ENCODE measurements around the gene TREM1.
"Not testable (repeated sequence)": the region's sequence is repeated elsewhere in the genome, so short reads cannot be mapped to it uniquely, and the experiment has no call there.

The TREM1 gene

GRCh38 chr6:41262401-41262800 lies 24.1 kb downstream of the TREM1 start:
- FAIRE-seq (no peak), DNase-seq (ENCODE audit: low spot score) (no peak)

DNA sequence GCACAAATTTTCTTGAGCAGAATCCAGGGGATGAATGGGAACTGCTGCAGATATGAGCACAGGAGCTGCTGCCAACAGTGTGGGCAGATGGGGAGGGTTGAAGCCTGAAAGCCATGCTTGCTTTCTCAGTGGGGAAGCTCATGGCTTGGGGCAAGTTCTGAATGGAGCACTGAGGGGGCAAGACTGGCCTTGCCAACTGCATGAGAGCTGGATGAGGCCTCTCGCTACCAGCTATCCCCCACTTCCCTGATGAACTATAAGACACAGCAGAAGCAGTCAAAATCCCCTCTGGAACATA lies 28.3 kb downstream of the TREM1 start:
- DNase-seq (ENCODE audit: low spot score): no peak
- no peak for FAIRE-seq

DNA sequence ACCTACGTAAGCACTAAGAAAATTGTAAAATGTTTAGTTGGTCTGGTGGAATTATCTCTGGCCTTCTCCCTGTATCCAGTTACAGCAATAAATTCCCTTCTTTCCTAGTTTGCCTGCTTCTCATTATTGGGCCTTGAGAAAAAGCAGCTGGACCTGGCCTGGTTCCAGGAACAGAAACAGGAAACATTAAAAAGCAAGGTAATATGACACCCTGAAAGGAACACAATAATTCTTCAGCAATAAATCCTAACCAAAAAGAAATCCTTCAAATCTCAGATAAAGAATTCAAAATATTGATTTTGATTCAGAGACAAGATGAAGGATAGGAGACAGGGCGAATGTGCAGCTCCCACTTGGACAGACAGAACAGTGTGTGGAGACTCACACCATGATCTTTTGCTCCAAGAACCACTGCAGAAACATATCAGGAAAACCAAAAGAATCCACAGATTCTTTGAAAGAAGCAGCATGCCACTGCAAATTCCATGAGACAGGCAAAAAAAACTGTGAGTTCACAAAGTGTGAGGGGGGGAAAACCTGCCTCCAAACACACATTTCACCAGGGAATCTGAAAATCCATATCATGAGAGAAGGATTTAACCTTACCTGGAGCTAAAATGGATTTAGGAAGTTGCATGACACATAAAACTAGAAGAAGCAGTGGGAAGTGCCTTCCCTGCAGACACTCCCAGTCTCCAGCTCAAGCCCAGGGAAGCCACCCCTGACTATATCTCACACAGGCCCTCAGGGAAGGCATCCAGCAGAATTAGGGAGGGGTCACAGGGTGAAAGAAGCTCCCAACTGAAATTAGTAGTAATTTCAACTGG lies 28.9 kb downstream of the TREM1 start:
- no peak for FAIRE-seq
- peak; percentile 50 for DNase-seq (ENCODE audit: low spot score)

- FAIRE-seq (no peak), DNase-seq (ENCODE audit: low spot score) (no peak)
Measured at GRCh38 chr6:41256383-41256782, 30.1 kb downstream of the TREM1 start.

- DNase-seq (ENCODE audit: low spot score) (no peak), FAIRE-seq (no peak)
Measured at GRCh38 chr6:41255638-41256246, 30.7 kb downstream of the TREM1 start.

GRCh38 chr6:41255110-41255509 lies 31.4 kb downstream of the TREM1 start:
- no peak for FAIRE-seq
- no peak for DNase-seq (ENCODE audit: low spot score)

GRCh38 chr6:41252401-41253169 lies 33.9 kb downstream of the TREM1 start:
- DNase-seq (ENCODE audit: low spot score): no peak
- peak; percentile 59 for FAIRE-seq

GRCh38 chr6:41247882-41248705 lies 38.4 kb downstream of the TREM1 start:
- FAIRE-seq (no peak), DNase-seq (ENCODE audit: low spot score) (no peak)

- FAIRE-seq: no peak
- no peak for DNase-seq (ENCODE audit: low spot score)
Measured at GRCh38 chr6:41247288-41247865, 39.1 kb downstream of the TREM1 start.

DNA sequence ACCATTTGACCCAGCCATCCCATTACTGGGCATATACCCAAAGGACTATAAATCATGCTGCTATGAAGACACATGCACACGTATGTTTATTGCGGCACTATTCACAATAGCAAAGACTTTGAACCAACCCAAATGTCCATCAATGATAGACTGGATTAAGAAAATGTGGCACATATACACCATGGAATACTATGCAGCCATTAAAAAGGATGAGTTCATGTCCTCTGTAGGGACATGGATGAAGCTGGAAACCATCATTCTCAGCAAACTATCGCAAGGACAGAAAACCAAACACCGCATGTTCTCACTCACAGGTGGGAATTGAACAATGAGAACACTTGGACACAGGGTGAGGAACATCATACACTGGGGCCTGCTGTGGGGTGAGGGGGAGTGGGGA lies 40.0 kb downstream of the TREM1 start:
- not testable (repeated sequence) for FAIRE-seq; DNase-seq (ENCODE audit: low spot score)

- DNase-seq (ENCODE audit: low spot score) (no peak), FAIRE-seq (no peak)
Measured at GRCh38 chr6:41239467-41240159, 46.9 kb downstream of the TREM1 start.

- DNase-seq (ENCODE audit: low spot score) (no peak), FAIRE-seq (no peak)
Measured at GRCh38 chr6:41237128-41237527, 49.4 kb downstream of the TREM1 start.

GRCh38 chr6:41236276-41236675 lies 50.2 kb downstream of the TREM1 start:
- no peak for DNase-seq (ENCODE audit: low spot score)
- no peak for FAIRE-seq

- DNase-seq (ENCODE audit: low spot score): no peak
Measured at GRCh38 chr6:41232667-41233066, 53.8 kb downstream of the TREM1 start.

GRCh38 chr6:41231246-41231645 lies 55.2 kb downstream of the TREM1 start:
- FAIRE-seq (no peak), DNase-seq (ENCODE audit: low spot score) (no peak)

More at GRCh38 chr6:41232667-41233066, 53.8 kb downstream of the TREM1 start:
- FAIRE-seq: no peak

- DNase-seq (ENCODE audit: low spot score) (no peak), FAIRE-seq (no peak)
Measured at GRCh38 chr6:41229721-41230120, 56.8 kb downstream of the TREM1 start.

DNA sequence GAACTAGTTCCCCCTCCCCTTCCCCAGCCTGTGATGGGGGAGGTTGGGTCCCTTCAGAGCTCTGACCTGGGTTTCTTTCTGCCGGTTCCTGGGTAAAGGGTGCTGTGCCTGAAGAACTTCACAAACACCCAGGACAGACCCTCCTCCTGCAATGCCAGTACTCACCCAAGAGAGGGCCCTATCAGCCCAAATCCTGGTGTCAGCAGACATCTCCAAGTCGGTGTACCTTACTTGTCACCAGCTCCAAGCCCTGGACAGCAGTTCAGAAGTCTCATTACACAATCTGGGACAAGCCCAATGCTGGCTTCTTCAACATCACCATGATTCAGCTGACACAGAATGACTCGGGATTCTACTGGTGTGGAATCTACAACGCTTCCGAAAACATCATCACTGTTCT lies 57.9 kb downstream of the TREM1 start:
- DNase-seq (ENCODE audit: low spot score) (no peak), FAIRE-seq (no peak)

DNA sequence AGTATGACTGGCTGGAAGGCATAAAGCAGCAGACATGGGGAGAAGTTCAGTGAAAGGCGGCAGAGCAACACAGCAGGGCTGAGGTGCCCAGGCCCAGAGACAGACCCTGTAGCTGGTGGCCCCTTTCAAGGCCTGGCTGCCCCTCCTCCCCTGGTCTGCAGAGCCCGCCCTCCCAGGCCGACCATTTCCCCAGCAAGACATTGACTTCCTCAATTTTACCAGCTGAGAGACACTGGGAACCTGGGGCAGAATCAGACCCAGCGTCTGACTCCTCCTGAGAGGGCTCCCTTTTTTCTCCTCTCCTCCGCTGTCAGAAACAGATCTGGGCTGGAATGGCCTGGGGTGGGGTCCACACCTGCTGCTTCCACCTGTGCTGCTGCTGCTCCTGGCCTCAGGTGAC lies 58.4 kb downstream of the TREM1 start, which contains the start of gene TREML4:
TSS of gene TREML4 (plus strand) at position 254 of the 400 bp plus-strand sequence. CDS start at position 333, 79 bp downstream.
- DNase-seq (ENCODE audit: low spot score): no peak
- FAIRE-seq: no peak

DNA sequence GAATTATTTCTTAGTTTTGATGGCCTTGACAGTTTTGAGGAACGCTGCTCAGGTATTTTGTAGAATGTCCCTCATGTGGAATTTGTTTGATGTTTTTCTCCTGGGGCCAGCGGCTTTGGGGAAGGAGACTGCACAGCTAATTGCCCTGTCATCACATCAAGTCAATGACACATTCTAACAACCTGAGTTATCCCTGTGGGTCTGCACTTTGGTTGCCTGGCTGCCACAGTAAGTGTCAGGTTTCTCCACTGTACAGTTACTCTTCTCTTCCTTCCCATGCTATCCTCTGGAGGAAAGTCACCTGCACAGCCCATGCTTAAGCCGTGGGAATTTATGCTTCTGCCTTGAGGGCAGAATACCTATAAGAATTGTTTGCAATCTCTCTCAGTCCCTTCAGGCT lies 59.7 kb downstream of the TREM1 start:
- no peak for FAIRE-seq
- no peak for DNase-seq (ENCODE audit: low spot score)

DNA sequence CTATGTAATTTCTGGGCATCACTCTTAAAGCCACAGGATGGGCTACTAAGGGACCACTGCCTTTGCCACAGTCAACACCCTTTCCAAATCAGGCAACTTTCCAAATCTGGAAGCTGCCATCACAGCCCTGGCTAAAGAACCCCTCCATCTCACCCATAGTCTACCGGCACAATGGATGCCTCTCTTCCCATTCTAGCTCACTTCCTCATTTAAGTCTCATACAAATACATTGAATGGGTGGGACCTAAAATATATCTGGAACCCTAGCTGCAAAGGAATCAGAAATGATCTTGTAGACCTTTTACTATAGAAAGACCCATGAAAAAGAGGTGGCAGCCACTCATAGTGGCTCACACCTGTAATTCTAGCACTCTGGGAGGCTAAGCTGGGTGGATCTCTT lies 61.7 kb downstream of the TREM1 start:
- FAIRE-seq (no peak), DNase-seq (ENCODE audit: low spot score) (no peak)
